Adipocyte (in vitro differentiated cells): ENCODE results near the gene AAMP.

Experiments
- DNase-seq: peaks from one replicate; pipeline ENCODE4 v3.0.0-alpha.2; 2015; ENCODE audit warnings: low read depth
- H3K27me3 ChIP-seq: replicated peaks from 2 replicates; pipeline ENCODE4 v1.7.0; 2013; ENCODE audit warnings: mild to moderate bottlenecking, low read length, moderate library complexity; ENCODE audit not compliant: control insufficient read depth, insufficient read depth
- H3K36me3 ChIP-seq: 2 replicates; pipeline ENCODE4 v1.7.0; 2013; ENCODE audit warnings: low read length, mild to moderate bottlenecking, moderate library complexity; ENCODE audit not compliant: control insufficient read depth, insufficient read depth, severe bottlenecking
- H3K4me1 ChIP-seq: 2 replicates; pipeline ENCODE4 v1.7.0; 2013; ENCODE audit warnings: mild to moderate bottlenecking, low read length, moderate library complexity; ENCODE audit not compliant: control insufficient read depth, insufficient read depth
- H3K4me3 ChIP-seq: 2 replicates; pipeline ENCODE4 v1.7.0; 2013; ENCODE audit warnings: mild to moderate bottlenecking, low read length, moderate library complexity
- H3K9ac ChIP-seq: 2 replicates; pipeline ENCODE4 v1.7.0; 2013; ENCODE audit warnings: mild to moderate bottlenecking, low read length, moderate library complexity
- H3K9me3 ChIP-seq: 2 replicates; pipeline ENCODE4 v1.7.0; 2013; ENCODE audit warnings: mild to moderate bottlenecking, low read length, moderate library complexity; ENCODE audit not compliant: control insufficient read depth

Gene AAMP

GRCh38 chr2:218253232-218253625, 16.7 kb downstream of the AAMP start:
- H3K27me3 ChIP-seq, result no peaks in the 10 kb centered on the region
- no peaks in the 10 kb centered on the region for H3K9me3 ChIP-seq
- H3K4me1 ChIP-seq, result peaks cover 26% of the 10 kb centered on the region
- no peak for DNase-seq
- H3K4me3 ChIP-seq, result no peak overlapping the region
- H3K9ac ChIP-seq, result peak overlapping the region; percentile 7
- peaks cover 87% of the 10 kb centered on the region for H3K36me3 ChIP-seq

GRCh38 chr2:218252509-218253231, 17.3 kb downstream of the AAMP start:
- peak overlapping the region; percentile 7 for H3K9ac ChIP-seq
- peaks cover 92% of the 10 kb centered on the region for H3K36me3 ChIP-seq

GRCh38 chr2:218249691-218250090, 20.2 kb downstream of the AAMP start:
- H3K9ac ChIP-seq, result no peak overlapping the region
- no peak for DNase-seq
- no peaks in the 10 kb centered on the region for H3K9me3 ChIP-seq
- peaks cover 100% of the 10 kb centered on the region for H3K36me3 ChIP-seq
- H3K4me3 ChIP-seq, result no peak overlapping the region
- H3K27me3 ChIP-seq, result no peaks in the 10 kb centered on the region
- H3K4me1 ChIP-seq, result peaks cover 12% of the 10 kb centered on the region

More at GRCh38 chr2:218252509-218253231, 17.3 kb downstream of the AAMP start:
- DNase-seq, result no peak
- Histone ChIP-seq H3K4me3 (no peak overlapping the region), H3K27me3 (no peaks in the 10 kb centered on the region), H3K4me1 (peaks cover 20% of the 10 kb centered on the region), H3K9me3 (no peaks in the 10 kb centered on the region)

GRCh38 chr2:218245214-218245613, 24.7 kb downstream of the AAMP start:
- H3K36me3 ChIP-seq, result peaks cover 97% of the 10 kb centered on the region
- no peaks in the 10 kb centered on the region for H3K27me3 ChIP-seq
- no peak for DNase-seq
- no peaks in the 10 kb centered on the region for H3K4me1 ChIP-seq
- no peak overlapping the region for H3K9ac ChIP-seq
- no peaks in the 10 kb centered on the region for H3K9me3 ChIP-seq
- no peak overlapping the region for H3K4me3 ChIP-seq

GRCh38 chr2:218244665-218245064, 25.3 kb downstream of the AAMP start:
- H3K4me1 ChIP-seq, result no peaks in the 10 kb centered on the region
- no peak for DNase-seq
- H3K27me3 ChIP-seq, result no peaks in the 10 kb centered on the region
- H3K9me3 ChIP-seq, result no peaks in the 10 kb centered on the region
- H3K9ac ChIP-seq, result no peak overlapping the region
- H3K36me3 ChIP-seq, result peaks cover 97% of the 10 kb centered on the region
- H3K4me3 ChIP-seq, result no peak overlapping the region

- H3K9ac ChIP-seq, result no peak overlapping the region
- peaks cover 97% of the 10 kb centered on the region for H3K36me3 ChIP-seq
- H3K4me1 ChIP-seq, result no peaks in the 10 kb centered on the region
- H3K9me3 ChIP-seq, result no peaks in the 10 kb centered on the region
- no peaks in the 10 kb centered on the region for H3K27me3 ChIP-seq
- DNase-seq, result no peak
- no peak overlapping the region for H3K4me3 ChIP-seq
Measured at GRCh38 chr2:218244204-218244603, 25.7 kb downstream of the AAMP start.

- Histone ChIP-seq H3K9ac (no peak overlapping the region), H3K27me3 (no peaks in the 10 kb centered on the region), H3K4me1 (peaks cover 8% of the 10 kb centered on the region), H3K36me3 (peaks cover 98% of the 10 kb centered on the region), H3K4me3 (no peak overlapping the region), H3K9me3 (no peaks in the 10 kb centered on the region)
- DNase-seq, result no peak
Measured at GRCh38 chr2:218238887-218239286, 31.1 kb downstream of the AAMP start.

GRCh38 chr2:218236829-218237228, 33.1 kb downstream of the AAMP start:
- H3K4me1 ChIP-seq, result peaks cover 8% of the 10 kb centered on the region
- no peaks in the 10 kb centered on the region for H3K27me3 ChIP-seq
- no peaks in the 10 kb centered on the region for H3K9me3 ChIP-seq
- no peak overlapping the region for H3K9ac ChIP-seq
- H3K4me3 ChIP-seq, result no peak overlapping the region
- no peak for DNase-seq
- H3K36me3 ChIP-seq, result peaks cover 97% of the 10 kb centered on the region

- Histone ChIP-seq H3K27me3 (no peaks in the 10 kb centered on the region), H3K9me3 (no peaks in the 10 kb centered on the region), H3K36me3 (peaks cover 97% of the 10 kb centered on the region), H3K9ac (peak overlapping the region; percentile 24), H3K4me3 (no peak overlapping the region), H3K4me1 (peaks cover 19% of the 10 kb centered on the region)
- DNase-seq, result no peak
Measured at GRCh38 chr2:218235017-218235416, 34.9 kb downstream of the AAMP start.

- Histone ChIP-seq H3K9ac (peak overlapping the region; percentile 24), H3K36me3 (peaks cover 97% of the 10 kb centered on the region), H3K4me3 (no peak overlapping the region), H3K4me1 (peaks cover 24% of the 10 kb centered on the region), H3K9me3 (no peaks in the 10 kb centered on the region), H3K27me3 (no peaks in the 10 kb centered on the region)
- no peak for DNase-seq
Measured at GRCh38 chr2:218234521-218234920, 35.4 kb downstream of the AAMP start.

- no peak for DNase-seq
- Histone ChIP-seq H3K9ac (no peak overlapping the region), H3K4me3 (no peak overlapping the region), H3K9me3 (no peaks in the 10 kb centered on the region), H3K4me1 (peaks cover 31% of the 10 kb centered on the region), H3K36me3 (peaks cover 96% of the 10 kb centered on the region), H3K27me3 (no peaks in the 10 kb centered on the region)
Measured at GRCh38 chr2:218233543-218233942, 36.4 kb downstream of the AAMP start.

- peak; percentile 54 for DNase-seq
- Histone ChIP-seq H3K27me3 (no peaks in the 10 kb centered on the region), H3K9me3 (no peaks in the 10 kb centered on the region), H3K9ac (no peak overlapping the region), H3K4me3 (no peak overlapping the region), H3K4me1 (peaks cover 33% of the 10 kb centered on the region), H3K36me3 (peaks cover 92% of the 10 kb centered on the region)
Measured at GRCh38 chr2:218230882-218231281, 39.1 kb downstream of the AAMP start.
